ENCODE results near the gene VPS13D. TPM values are rescaled to one million over a fixed set of nuclear protein-coding genes. Genes with fewer than 3 reads are reported as not detected.

VPS13D gene
- total RNA-seq, 1 experiment from 2014 or later, result 20.2 TPM

DNA sequence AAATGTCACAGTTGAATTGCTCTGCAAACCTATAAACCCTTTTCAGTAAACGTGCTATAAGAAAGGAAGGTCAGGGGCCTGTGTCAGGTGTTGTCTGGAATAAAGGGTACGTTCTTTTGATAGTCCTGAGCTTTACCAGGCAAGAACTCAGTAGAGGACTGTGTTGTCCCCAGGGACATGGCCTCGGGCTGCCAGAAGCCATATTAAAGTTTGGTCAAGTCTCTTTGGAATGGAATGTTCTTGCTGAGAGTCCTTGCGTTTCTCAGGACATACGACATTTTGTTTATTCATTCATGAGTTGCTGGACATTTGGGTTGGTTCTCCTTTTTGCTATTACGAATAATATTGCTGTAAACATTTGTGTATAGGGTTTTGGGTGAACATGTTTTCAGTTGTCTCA lies 16.8 kb downstream of the VPS13D start:
- Histone ChIP-seq H3K4ac (ENCODE audit: low read depth, low read length) (no peak overlapping the region), H3T11ph (ENCODE audit: low read length) (no peak overlapping the region), H3K23ac (ENCODE audit: insufficient read length, low read depth, low read length) (no peak overlapping the region), H3K9ac (ENCODE audit: extremely low read depth, insufficient read length, low read length) (no peak overlapping the region), H3K18ac (ENCODE audit: insufficient read length, low read depth, low read length) (no peak overlapping the region), H3K4me1 (ENCODE audit: insufficient read depth, low read length) (peaks cover 11% of the 10 kb centered on the region; the same call in 1 of the 2 replicates), H3K9me3 (ENCODE audit: control insufficient read depth, low read depth, low read length) (no peaks in the 10 kb centered on the region), H2AFZ (ENCODE audit: low read length) (no peak overlapping the region), H3K27me3 (ENCODE audit: insufficient read depth, low read length) (no peaks in the 10 kb centered on the region), H3K4me2 (ENCODE audit: insufficient read depth, insufficient read length, low read length) (no peak overlapping the region), H3K79me1 (ENCODE audit: insufficient read depth, low read depth, low read length, poor library complexity, severe bottlenecking) (no peaks in the 10 kb centered on the region), H3K14ac (ENCODE audit: insufficient read depth, low read length) (no peak overlapping the region), H3K79me2 (ENCODE audit: insufficient read depth, low read length) (no peaks in the 10 kb centered on the region), H3K27ac (ENCODE audit: insufficient read length, low read depth, low read length) (no peak overlapping the region), H2BK15ac (ENCODE audit: low read depth, low read length) (no peak overlapping the region), H2AK5ac (ENCODE audit: insufficient read length, low read length) (no peak overlapping the region), H2BK5ac (ENCODE audit: insufficient read length, low read length) (no peak overlapping the region), H3K56ac (ENCODE audit: insufficient read length, low read depth, low read length) (no peak overlapping the region), H2BK12ac (ENCODE audit: insufficient read length, low read depth, low read length) (no peak overlapping the region), H2BK120ac (ENCODE audit: low read depth, low read length, poor library complexity, severe bottlenecking) (no peak overlapping the region), H4K20me1 (ENCODE audit: control insufficient read depth, insufficient read depth, insufficient read length) (no peaks in the 10 kb centered on the region), H2BK20ac (ENCODE audit: low read depth, low read length, poor library complexity, severe bottlenecking) (no peak overlapping the region), H4K8ac (replicated peaks; ENCODE audit: insufficient read length, low read depth, low read length) (no peak overlapping the region), H3K23me2 (ENCODE audit: insufficient read length, low read depth, low read length, poor library complexity, severe bottlenecking) (no peaks in the 10 kb centered on the region), H4K91ac (ENCODE audit: insufficient read length, low read depth, low read length) (no peak overlapping the region), H4K5ac (ENCODE audit: insufficient read length, low read depth, low read length) (no peak overlapping the region)
- Mint-ChIP-seq H3K27me3 (ENCODE audit: low read depth) (no peaks in the 10 kb centered on the region), H3K9me3 (no peaks in the 10 kb centered on the region), H3K27ac (peak overlapping the region in 1 of 3 experiments; percentile 57; a peak in 2 of 7 replicates), H3K4me3 (no peak overlapping the region), H3K4me1 (peaks cover 26 to 34% of the 10 kb centered on the region in 2 experiments), H3K36me3 (ENCODE audit: insufficient read depth in 1 of 3, low read depth in 3 of 3) (peaks cover 13 to 45% (median 41%) of the 10 kb centered on the region in 3 experiments; a peak in 6 of 7 replicates)
- no peak for DNase-seq
- TF ChIP-seq, protein P1, sequence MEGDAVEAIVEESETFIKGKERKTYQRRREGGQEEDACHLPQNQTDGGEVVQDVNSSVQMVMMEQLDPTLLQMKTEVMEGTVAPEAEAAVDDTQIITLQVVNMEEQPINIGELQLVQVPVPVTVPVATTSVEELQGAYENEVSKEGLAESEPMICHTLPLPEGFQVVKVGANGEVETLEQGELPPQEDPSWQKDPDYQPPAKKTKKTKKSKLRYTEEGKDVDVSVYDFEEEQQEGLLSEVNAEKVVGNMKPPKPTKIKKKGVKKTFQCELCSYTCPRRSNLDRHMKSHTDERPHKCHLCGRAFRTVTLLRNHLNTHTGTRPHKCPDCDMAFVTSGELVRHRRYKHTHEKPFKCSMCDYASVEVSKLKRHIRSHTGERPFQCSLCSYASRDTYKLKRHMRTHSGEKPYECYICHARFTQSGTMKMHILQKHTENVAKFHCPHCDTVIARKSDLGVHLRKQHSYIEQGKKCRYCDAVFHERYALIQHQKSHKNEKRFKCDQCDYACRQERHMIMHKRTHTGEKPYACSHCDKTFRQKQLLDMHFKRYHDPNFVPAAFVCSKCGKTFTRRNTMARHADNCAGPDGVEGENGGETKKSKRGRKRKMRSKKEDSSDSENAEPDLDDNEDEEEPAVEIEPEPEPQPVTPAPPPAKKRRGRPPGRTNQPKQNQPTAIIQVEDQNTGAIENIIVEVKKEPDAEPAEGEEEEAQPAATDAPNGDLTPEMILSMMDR (conservative IDR thresholded peaks at IDR 0.05), result no peak
- WGBS (ENCODE audit: extremely low coverage, insufficient read length, low lambda C conversion rate), result no CpG with 5 or more reads among the region's 6 CpGs

Data from H9 (cell line).